Gastrocnemius medialis (tissue), 4 donors: Measurements from ENCODE around the gene SFMBT2. TPM values are rescaled to one million over a fixed set of nuclear protein-coding genes. Genes with fewer than 3 reads are reported as not detected.

Experiments used
- ATAC-seq, 2 donors: fragments of 150-250 bp; one replicate each; pipeline ENCODE4 v1.9.1; 2016
- DNase-seq, 2 donors: peaks; one replicate each; pipeline ENCODE4 v3.0.0-alpha.2; 2019
- H3K27ac ChIP-seq, 4 donors: fragments of 200-600 bp; sonication (generic); 1 replicate in 1 of 4; 2 replicates in 3 of 4; pipeline ENCODE4 v1.5.1; 2016 to 2018; ENCODE audit warnings: mild to moderate bottlenecking in 2 of 4, moderate library complexity in 1 of 4
- H3K27me3 ChIP-seq, 3 donors: fragments of 200-600 bp; sonication (generic) in 2 of 3; 1 replicate in 1 of 3; 2 replicates in 2 of 3; pipeline versions ENCODE4 v1.5.1 to v1.6.0; 2016 to 2019; ENCODE audit warnings: mild to moderate bottlenecking in 1 of 3, moderate library complexity in 1 of 3
- H3K36me3 ChIP-seq, 2 donors: fragments of 200-600 bp; sonication (generic) in 1 of 2; one replicate each; pipeline ENCODE4 v1.5.1; 2017 to 2018
- H3K4me1 ChIP-seq, 2 donors: fragments of 200-600 bp; sonication (generic) in 1 of 2; one replicate each; pipeline ENCODE4 v1.5.1; 2016 to 2017; ENCODE audit warnings: mild to moderate bottlenecking in 2 of 2
- H3K4me3 ChIP-seq, 4 donors: fragments of 200-600 bp; sonication (generic) in 3 of 4; 1 replicate in 1 of 4; 2 replicates in 3 of 4; pipeline ENCODE4 v1.5.1; 2016 to 2019; ENCODE audit warnings: mild to moderate bottlenecking in 2 of 4
- H3K9me3 ChIP-seq, 3 donors: fragments of 200-600 bp; sonication (generic) in 2 of 3; 1 replicate in 1 of 3; 2 replicates in 2 of 3; pipeline ENCODE4 v1.5.1; 2016 to 2019
- CTCF ChIP-seq, 5 experiments: fragments of 450-650 bp in 3 of 5; fragments of 200-600 bp in 2 of 5; sonication (generic) in 2 of 5; IDR thresholded peaks in 4 of 5; conservative IDR thresholded peaks in 1 of 5; 1 replicate in 4 of 5; 2 replicates in 1 of 5; pipeline ENCODE4 v1.5.1; 2016 to 2019; ENCODE audit warnings: antibody characterized with exemption in 5 of 5, mild to moderate bottlenecking in 3 of 5, moderate library complexity in 3 of 5
- POLR2A ChIP-seq, 2 donors: fragments of 450-650 bp; IDR thresholded peaks; one replicate each; pipeline ENCODE4 v1.6.1; 2017; ENCODE audit warnings: antibody characterized with exemption in 2 of 2, mild to moderate bottlenecking in 2 of 2, moderate library complexity in 2 of 2
- in situ Hi-C, 4 donors: fragments of 200-750 bp; cut with MboI; loops; one replicate each; pipeline versions ENCODE4 v1.15.0 to v1.8.0; 2017; ENCODE audit warnings: low sequenced_read_pairs in 4 of 4
- intact Hi-C: fragments of 100-400 bp; cut with DNase I; formaldehyde crosslinking; loops from one replicate; pipeline ENCODE4 v1.15.1; 2023; ENCODE audit warnings: low total_unique reads
- total RNA-seq, 4 donors: library from RNA; depleted of rRNA; stranded (reverse); fragments of >200 nt; gene quantifications; one replicate each; pipeline versions ENCODE4 v1.1.0 to v1.2.3, GENCODE V29; 2016

Gene SFMBT2
- total RNA-seq, 4 donors from 2014 or later = 1.1 to 6.9 (median 2.1) TPM

DNA sequence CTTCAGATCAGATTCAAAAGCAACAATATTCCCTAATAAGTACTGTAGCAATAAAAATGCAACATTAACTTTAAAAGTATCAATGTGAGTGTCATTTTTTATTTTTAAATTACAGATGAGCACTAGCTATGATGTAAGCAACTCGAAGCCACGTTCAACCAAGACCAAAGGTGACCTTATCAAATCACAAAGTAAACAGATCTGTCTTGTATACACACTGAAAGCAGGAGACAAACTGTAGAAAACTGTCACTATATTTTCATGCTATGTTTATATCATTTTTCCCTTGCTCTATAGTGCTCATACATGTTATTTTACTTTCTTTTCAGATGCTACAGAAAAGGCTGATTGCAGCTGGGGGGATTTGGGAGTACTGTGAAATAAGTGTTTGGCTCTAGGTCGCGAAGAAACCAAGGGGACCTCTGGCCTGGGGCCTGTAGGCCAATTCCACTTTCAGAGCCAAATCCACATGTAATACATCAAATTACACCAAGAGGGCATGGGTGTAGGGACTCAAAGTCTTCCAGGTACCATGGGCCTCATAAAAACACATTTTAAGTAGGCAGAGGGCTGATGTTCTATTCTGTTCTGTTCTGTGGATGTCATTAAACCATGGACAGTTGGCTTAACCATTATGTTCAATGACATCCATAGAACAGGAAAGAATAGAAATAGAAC is 245.2 kb downstream of the SFMBT2 start:
- TF ChIP-seq CTCF (IDR thresholded peaks at IDR 0.05 in 4 of 5, conservative IDR thresholded peaks at IDR 0.05 in 1 of 5) (no peak), POLR2A (IDR thresholded peaks at IDR 0.05) (no peak)
- Histone ChIP-seq H3K9me3 (no peaks in the 10 kb centered on the region), H3K36me3 (peaks cover 0 to 26% of the 10 kb centered on the region in 2 donors), H3K27me3 (no peaks in the 10 kb centered on the region), H3K27ac (no peak overlapping the region), H3K4me1 (no peaks in the 10 kb centered on the region), H3K4me3 (no peak overlapping the region)
- DNase-seq = no peak
- in situ Hi-C loops = no loop called here
- no peak for ATAC-seq
- intact Hi-C loops = no loop called here

DNA sequence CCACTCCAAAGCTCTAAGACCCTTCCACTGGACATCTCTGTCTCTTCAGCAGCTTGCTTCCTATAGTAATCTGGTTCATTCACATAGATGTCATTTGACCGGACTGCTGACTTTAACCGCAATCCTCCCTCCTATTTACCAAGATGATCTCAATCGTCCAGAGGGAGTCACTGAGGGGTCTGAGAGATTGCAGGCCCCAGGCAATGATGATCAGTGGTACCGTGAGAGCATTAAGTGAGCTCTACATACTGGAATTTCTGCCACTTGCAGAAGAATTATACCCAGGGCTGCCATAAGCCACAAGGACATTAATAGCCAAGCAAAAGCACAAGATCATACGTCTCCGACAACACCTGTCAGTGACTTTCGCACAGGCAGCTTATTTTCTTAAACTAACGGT is 245.9 kb downstream of the SFMBT2 start:
- H3K36me3 ChIP-seq = peaks cover 0 to 25% of the 10 kb centered on the region in 2 donors
- intact Hi-C loops = no loop called here

GRCh38 chr10:7162331-7162730 is 248.5 kb downstream of the SFMBT2 start:
- Histone ChIP-seq H3K36me3 (peaks cover 0 to 20% of the 10 kb centered on the region in 2 donors), H3K4me3 (no peak overlapping the region), H3K4me1 (no peaks in the 10 kb centered on the region), H3K27me3 (no peaks in the 10 kb centered on the region), H3K9me3 (no peaks in the 10 kb centered on the region), H3K27ac (no peak overlapping the region)
- intact Hi-C loops (no loop called here), in situ Hi-C loops (no loop called here)
- DNase-seq (no peak), ATAC-seq (no peak)
- TF ChIP-seq CTCF (IDR thresholded peaks at IDR 0.05 in 4 of 5, conservative IDR thresholded peaks at IDR 0.05 in 1 of 5) = no peak
- no peak for TF ChIP-seq POLR2A (IDR thresholded peaks at IDR 0.05)

More for the DNA sequence above, 245.9 kb downstream of the SFMBT2 start:
- TF ChIP-seq POLR2A (IDR thresholded peaks at IDR 0.05) (no peak), CTCF (IDR thresholded peaks at IDR 0.05 in 4 of 5, conservative IDR thresholded peaks at IDR 0.05 in 1 of 5) (no peak)
- H3K27ac ChIP-seq = no peak overlapping the region
- no peak for DNase-seq
- H3K27me3 ChIP-seq = no peaks in the 10 kb centered on the region
- in situ Hi-C loops = no loop called here
- no peak overlapping the region for H3K4me3 ChIP-seq
- no peaks in the 10 kb centered on the region for H3K9me3 ChIP-seq
- ATAC-seq = no peak
- no peaks in the 10 kb centered on the region for H3K4me1 ChIP-seq

GRCh38 chr10:7161484-7162250 is 249.2 kb downstream of the SFMBT2 start:
- Histone ChIP-seq H3K27ac (no peak overlapping the region), H3K4me1 (no peaks in the 10 kb centered on the region), H3K36me3 (peaks cover 0 to 20% of the 10 kb centered on the region in 2 donors), H3K4me3 (no peak overlapping the region), H3K9me3 (no peaks in the 10 kb centered on the region), H3K27me3 (no peaks in the 10 kb centered on the region)
- in situ Hi-C loops = no loop called here
- TF ChIP-seq CTCF (IDR thresholded peaks at IDR 0.05 in 4 of 5, conservative IDR thresholded peaks at IDR 0.05 in 1 of 5) (no peak), POLR2A (IDR thresholded peaks at IDR 0.05) (no peak)
- ATAC-seq (peak in 1 of 2 donors; percentile 24), DNase-seq (no peak)
- intact Hi-C loops = no loop called here
